Measurements from ENCODE around the gene RTKN. TPM values are rescaled to one million over a fixed set of nuclear protein-coding genes. Genes with fewer than 3 reads are reported as not detected.

The RTKN gene
- total and polyA plus RNA-seq, 4 donors: 10.3 to 27.7 (median 15.6) TPM

DNA sequence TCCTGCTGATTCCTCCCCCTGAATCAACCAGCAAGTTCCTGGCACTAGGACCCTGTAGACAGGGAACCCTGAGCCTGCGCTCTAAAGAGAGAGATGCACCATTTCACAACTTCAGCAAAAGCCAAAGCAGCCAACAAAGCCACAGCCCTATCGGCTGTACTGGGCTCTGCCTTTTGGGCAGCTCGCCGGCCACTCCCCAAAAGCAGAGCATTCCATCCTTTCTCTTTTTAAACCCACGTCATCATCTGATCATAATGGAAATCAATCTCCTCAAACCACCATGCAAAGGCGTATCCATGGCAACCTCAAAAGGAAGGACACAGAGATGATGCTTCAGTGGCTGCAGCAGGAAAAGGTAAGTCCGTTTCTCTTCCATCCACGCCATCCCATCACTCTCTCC lies 56.3 kb downstream of the RTKN start:
- Histone ChIP-seq H3K9me3 (ENCODE audit: control insufficient read depth, low read length) (no peaks in the 10 kb centered on the region), H3K4me1 (ENCODE audit: control insufficient read depth in 1 of 2, insufficient read depth in 2 of 2, low read length in 2 of 2) (peaks cover 7 to 11% of the 10 kb centered on the region in 2 donors), H3K4me3 (ENCODE audit: low read length in 2 of 2) (no peak overlapping the region), H3K36me3 (ENCODE audit: control insufficient read depth in 1 of 2, insufficient read depth in 2 of 2, low read length in 1 of 2) (peaks cover 0 to 2% of the 10 kb centered on the region in 2 donors), H3K27me3 (ENCODE audit: control insufficient read depth in 1 of 2, insufficient read depth in 2 of 2, low read length in 1 of 2) (no peaks in the 10 kb centered on the region), H3K27ac (ENCODE audit: low read depth in 1 of 2, low read length in 2 of 2) (peak overlapping the region in 1 of 2 donors; percentile 25)
- no peak for DNase-seq
- WGBS, 2 donors: 82 to 85% methylated on average over 8 of the region's 8 CpGs
- ATAC-seq (ENCODE audit: low FRiP score): no peak
- intact Hi-C loops (cut with DNase I): no loop called here

DNA sequence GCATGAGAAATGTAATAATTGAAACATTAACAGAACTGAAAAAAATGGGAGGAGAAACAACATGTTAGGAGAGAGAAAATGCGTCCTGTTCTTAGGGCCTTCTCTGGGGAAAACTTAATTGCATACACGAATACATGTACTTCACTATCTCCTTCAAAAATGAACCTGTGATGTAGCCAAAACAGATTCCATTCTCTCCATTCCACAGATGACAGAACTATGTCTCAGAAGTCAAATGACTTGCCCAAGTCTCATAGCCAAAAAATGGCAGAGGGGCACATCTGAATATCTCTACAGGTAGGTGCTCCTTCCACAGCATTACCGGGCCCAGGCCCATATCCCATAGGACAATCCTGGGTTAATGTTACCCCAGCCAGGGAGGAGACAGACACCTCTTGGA lies 57.7 kb downstream of the RTKN start:
- Histone ChIP-seq H3K9me3 (ENCODE audit: control insufficient read depth, low read length) (no peaks in the 10 kb centered on the region), H3K4me1 (ENCODE audit: control insufficient read depth in 1 of 2, insufficient read depth in 2 of 2, low read length in 2 of 2) (peaks cover 7 to 13% of the 10 kb centered on the region in 2 donors), H3K4me3 (ENCODE audit: low read length in 2 of 2) (no peak overlapping the region), H3K36me3 (ENCODE audit: control insufficient read depth in 1 of 2, insufficient read depth in 2 of 2, low read length in 1 of 2) (peaks cover 0 to 2% of the 10 kb centered on the region in 2 donors), H3K27ac (ENCODE audit: low read depth in 1 of 2, low read length in 2 of 2) (peak overlapping the region in 1 of 2 donors; percentile 38), H3K27me3 (ENCODE audit: control insufficient read depth in 1 of 2, insufficient read depth in 2 of 2, low read length in 1 of 2) (no peaks in the 10 kb centered on the region)
- 57 to 62% methylated on average over 3 of the region's 3 CpGs for WGBS, 2 donors
- ATAC-seq (ENCODE audit: low FRiP score): no peak
- no peak for DNase-seq
- intact Hi-C loops (cut with DNase I): no loop called here

DNA sequence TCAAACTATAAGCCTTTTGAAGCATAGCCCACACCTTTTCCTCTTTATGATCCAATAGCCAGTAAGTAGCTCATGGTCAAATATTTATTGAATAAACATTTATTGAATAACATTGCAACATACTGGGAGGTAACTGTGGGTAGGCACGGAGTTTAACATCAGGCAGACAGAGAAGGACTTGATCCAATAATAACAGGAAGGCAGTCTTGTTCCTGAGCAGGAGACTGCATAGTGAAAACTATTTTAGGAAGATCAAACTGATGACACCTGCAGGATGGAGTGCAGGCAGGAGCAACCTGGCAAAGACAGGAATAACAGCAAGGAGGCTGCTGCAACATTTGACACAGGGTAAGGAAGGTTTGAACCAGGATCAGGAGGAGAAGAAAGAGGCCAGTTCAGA lies 58.5 kb downstream of the RTKN start:
- intact Hi-C loops (cut with DNase I): no loop called here
- Histone ChIP-seq H3K4me1 (ENCODE audit: control insufficient read depth in 1 of 2, insufficient read depth in 2 of 2, low read length in 2 of 2) (peaks cover 7 to 12% of the 10 kb centered on the region in 2 donors), H3K36me3 (ENCODE audit: control insufficient read depth in 1 of 2, insufficient read depth in 2 of 2, low read length in 1 of 2) (peaks cover 0 to 2% of the 10 kb centered on the region in 2 donors), H3K27me3 (ENCODE audit: control insufficient read depth in 1 of 2, insufficient read depth in 2 of 2, low read length in 1 of 2) (no peaks in the 10 kb centered on the region), H3K4me3 (ENCODE audit: low read length in 2 of 2) (no peak overlapping the region), H3K9me3 (ENCODE audit: control insufficient read depth, low read length) (no peaks in the 10 kb centered on the region), H3K27ac (ENCODE audit: low read depth in 1 of 2, low read length in 2 of 2) (peak overlapping the region; percentile 51 to 80)
- DNase-seq: no peak
- ATAC-seq (ENCODE audit: low FRiP score): peak; percentile 57
- WGBS, 2 donors: 0 to 2% methylated on average over 1 of the region's 1 CpG

DNA sequence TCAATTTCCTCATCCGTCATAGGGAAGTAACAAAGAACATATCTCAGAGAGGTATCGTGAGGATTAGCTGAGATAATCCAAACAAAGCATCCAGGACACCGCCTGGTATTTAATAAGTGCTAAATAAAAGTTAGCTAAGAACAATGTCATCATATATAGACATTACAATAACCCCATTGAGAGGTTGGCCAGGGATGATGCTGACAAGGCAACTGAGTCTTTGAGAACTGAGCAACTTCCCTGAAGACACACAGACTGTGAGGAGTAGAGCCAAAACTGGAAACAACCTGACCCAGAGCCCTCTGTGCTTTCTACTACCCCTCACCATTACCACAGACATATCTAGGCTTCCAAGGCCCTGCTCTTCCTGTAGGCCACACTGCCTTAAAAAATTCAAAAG lies 60.0 kb downstream of the RTKN start:
- H3K36me3 ChIP-seq (ENCODE audit: control insufficient read depth in 1 of 2, insufficient read depth in 2 of 2, low read length in 1 of 2): peaks cover 0 to 2% of the 10 kb centered on the region in 2 donors
- H3K27me3 ChIP-seq (ENCODE audit: control insufficient read depth in 1 of 2, insufficient read depth in 2 of 2, low read length in 1 of 2): no peaks in the 10 kb centered on the region
- no peaks in the 10 kb centered on the region for H3K9me3 ChIP-seq (ENCODE audit: control insufficient read depth, low read length)
- DNase-seq (no peak), ATAC-seq (ENCODE audit: low FRiP score) (no peak)
- no peak overlapping the region for H3K4me3 ChIP-seq (ENCODE audit: low read length in 2 of 2)
- H3K4me1 ChIP-seq (ENCODE audit: control insufficient read depth in 1 of 2, insufficient read depth in 2 of 2, low read length in 2 of 2): peaks cover 5 to 7% of the 10 kb centered on the region in 2 donors
- no peak overlapping the region for H3K27ac ChIP-seq (ENCODE audit: low read depth in 1 of 2, low read length in 2 of 2)
- WGBS, 2 donors: 96 to 98% methylated on average over 3 of the region's 3 CpGs
- intact Hi-C loops (cut with DNase I): no loop called here

DNA sequence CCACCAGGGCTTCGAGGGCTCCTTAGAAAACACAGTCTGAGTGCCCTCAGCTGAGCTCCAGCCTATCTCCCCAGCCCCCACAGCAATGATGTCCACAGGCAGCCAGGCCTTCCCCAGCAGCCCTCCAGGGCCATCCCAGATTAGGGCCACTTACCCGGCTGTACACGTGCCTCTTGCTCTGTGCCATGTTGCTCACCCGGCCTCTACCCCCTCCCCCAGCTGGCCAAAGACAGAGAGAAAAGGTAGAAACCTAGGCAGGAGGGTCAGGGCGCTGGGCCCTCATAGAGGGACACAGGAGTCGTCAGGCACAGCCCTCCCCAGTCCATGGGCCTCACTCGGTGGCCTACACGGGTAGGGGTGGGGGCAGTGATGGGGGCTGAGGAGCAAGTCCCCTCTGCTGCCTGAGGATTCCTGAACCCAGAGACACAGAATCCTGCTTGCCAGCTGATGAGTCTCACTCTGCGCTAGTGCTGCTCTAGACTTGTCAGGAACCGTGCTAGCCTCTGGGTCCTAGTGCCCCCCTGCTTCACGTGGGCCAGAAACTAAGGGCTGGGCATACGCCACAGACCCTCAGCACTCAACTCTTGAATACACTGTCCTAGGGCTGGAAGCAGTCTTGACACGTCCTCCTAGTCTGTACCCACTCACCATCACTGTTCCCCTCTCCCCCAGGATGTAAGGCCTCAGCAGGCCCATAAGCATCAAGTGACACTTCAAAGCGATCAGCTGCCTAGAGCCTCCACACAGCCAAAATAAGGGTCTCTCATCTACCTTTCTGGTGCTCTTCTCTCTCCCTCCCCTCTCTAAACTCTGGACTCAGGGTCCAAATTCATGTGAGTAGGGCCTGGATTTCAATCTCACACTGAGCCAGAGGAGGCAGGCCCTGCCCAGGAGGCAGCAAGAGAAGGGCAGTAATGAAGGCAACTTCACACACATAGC lies 61.6 kb downstream of the RTKN start, which contains the start of gene DCTN1:
Gene DCTN1, minus strand, starts transcription at position 461 of the 939 bp plus-strand sequence. Its CDS starts 274 bp downstream, at position 187.
- peak; percentile 62 to 82 for DNase-seq
- no peaks in the 10 kb centered on the region for H3K27me3 ChIP-seq (ENCODE audit: control insufficient read depth in 1 of 2, insufficient read depth in 2 of 2, low read length in 1 of 2)
- no peak within 1 kb of the TSS for H3K27ac ChIP-seq (ENCODE audit: low read depth in 1 of 2, low read length in 2 of 2)
- peak within 1 kb of the TSS in 1 of 2 donors; percentile 27 for H3K4me3 ChIP-seq (ENCODE audit: low read length in 2 of 2)
- peak; percentile 76 for ATAC-seq (ENCODE audit: low FRiP score)
- H3K9me3 ChIP-seq (ENCODE audit: control insufficient read depth, low read length): no peaks in the 10 kb centered on the region
- H3K4me1 ChIP-seq (ENCODE audit: control insufficient read depth in 1 of 2, insufficient read depth in 2 of 2, low read length in 2 of 2): peaks cover 5 to 7% of the 10 kb centered on the region in 2 donors
- H3K36me3 ChIP-seq (ENCODE audit: control insufficient read depth in 1 of 2, insufficient read depth in 2 of 2, low read length in 1 of 2): no peaks in the 10 kb centered on the region
- intact Hi-C loops (cut with DNase I): no loop called here
- WGBS, 2 donors: 13 to 18% methylated on average over 14 of the region's 14 CpGs

DNA sequence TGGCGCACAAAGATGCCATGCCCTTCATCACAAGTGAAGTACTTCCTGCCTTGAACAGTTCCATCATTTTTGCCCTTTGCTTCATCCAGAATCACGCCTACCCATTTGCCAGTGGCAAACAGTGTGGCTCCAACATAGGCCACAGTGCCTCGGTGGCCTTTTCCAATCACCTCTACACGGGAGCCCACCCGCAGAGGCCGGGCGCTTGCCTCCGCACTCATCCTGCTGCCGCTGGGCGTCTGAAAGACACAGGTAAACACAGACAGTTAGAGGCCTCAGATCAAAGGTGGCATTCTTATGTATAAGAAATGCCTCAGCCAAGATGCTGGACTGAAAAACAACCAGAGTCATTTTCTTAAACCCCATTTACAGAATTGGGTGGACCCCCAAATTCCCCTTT lies 63.7 kb downstream of the RTKN start:
- intact Hi-C loops (cut with DNase I): no loop called here
- Histone ChIP-seq H3K27ac (ENCODE audit: low read depth in 1 of 2, low read length in 2 of 2) (no peak overlapping the region), H3K9me3 (ENCODE audit: control insufficient read depth, low read length) (no peaks in the 10 kb centered on the region), H3K27me3 (ENCODE audit: control insufficient read depth in 1 of 2, insufficient read depth in 2 of 2, low read length in 1 of 2) (no peaks in the 10 kb centered on the region), H3K4me1 (ENCODE audit: control insufficient read depth in 1 of 2, insufficient read depth in 2 of 2, low read length in 2 of 2) (peaks cover 0 to 3% of the 10 kb centered on the region in 2 donors), H3K36me3 (ENCODE audit: control insufficient read depth in 1 of 2, insufficient read depth in 2 of 2, low read length in 1 of 2) (no peaks in the 10 kb centered on the region), H3K4me3 (ENCODE audit: low read length in 2 of 2) (no peak overlapping the region)
- WGBS, 2 donors: 91% methylated on average over 10 of the region's 10 CpGs
- DNase-seq (no peak), ATAC-seq (ENCODE audit: low FRiP score) (no peak)

DNA sequence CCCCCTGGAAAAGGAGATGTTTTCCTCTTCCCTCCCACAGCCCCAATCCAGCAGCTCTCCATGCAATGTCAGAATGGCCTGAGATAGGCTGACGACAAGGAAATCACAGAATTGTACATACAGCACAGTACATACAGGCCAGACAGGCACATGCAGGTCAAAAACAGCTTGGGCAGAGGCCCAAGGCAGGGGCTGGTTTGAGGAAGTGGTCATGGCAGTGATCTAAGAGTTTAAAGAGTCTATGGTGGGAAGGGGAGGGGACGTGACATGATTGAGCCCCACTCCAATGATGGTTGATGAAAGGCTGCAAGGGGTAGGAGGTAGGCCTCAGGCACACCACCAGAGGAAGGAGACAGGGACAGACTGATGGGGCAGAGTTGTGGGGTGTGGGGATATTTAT lies 65.9 kb downstream of the RTKN start:
- intact Hi-C loops (cut with DNase I): no loop called here
- Histone ChIP-seq H3K27ac (ENCODE audit: low read depth in 1 of 2, low read length in 2 of 2) (no peak overlapping the region), H3K4me1 (ENCODE audit: control insufficient read depth in 1 of 2, insufficient read depth in 2 of 2, low read length in 2 of 2) (peaks cover 0 to 3% of the 10 kb centered on the region in 2 donors), H3K9me3 (ENCODE audit: control insufficient read depth, low read length) (no peaks in the 10 kb centered on the region), H3K36me3 (ENCODE audit: control insufficient read depth in 1 of 2, insufficient read depth in 2 of 2, low read length in 1 of 2) (no peaks in the 10 kb centered on the region), H3K27me3 (ENCODE audit: control insufficient read depth in 1 of 2, insufficient read depth in 2 of 2, low read length in 1 of 2) (no peaks in the 10 kb centered on the region), H3K4me3 (ENCODE audit: low read length in 2 of 2) (no peak overlapping the region)
- DNase-seq (no peak), ATAC-seq (ENCODE audit: low FRiP score) (no peak)
- WGBS, 2 donors: 89 to 90% methylated on average over 2 of the region's 2 CpGs

Measured in aorta (tissue), 5 donors.